ENCODE measurements around the gene NAT16.

NAT16 gene

DNA sequence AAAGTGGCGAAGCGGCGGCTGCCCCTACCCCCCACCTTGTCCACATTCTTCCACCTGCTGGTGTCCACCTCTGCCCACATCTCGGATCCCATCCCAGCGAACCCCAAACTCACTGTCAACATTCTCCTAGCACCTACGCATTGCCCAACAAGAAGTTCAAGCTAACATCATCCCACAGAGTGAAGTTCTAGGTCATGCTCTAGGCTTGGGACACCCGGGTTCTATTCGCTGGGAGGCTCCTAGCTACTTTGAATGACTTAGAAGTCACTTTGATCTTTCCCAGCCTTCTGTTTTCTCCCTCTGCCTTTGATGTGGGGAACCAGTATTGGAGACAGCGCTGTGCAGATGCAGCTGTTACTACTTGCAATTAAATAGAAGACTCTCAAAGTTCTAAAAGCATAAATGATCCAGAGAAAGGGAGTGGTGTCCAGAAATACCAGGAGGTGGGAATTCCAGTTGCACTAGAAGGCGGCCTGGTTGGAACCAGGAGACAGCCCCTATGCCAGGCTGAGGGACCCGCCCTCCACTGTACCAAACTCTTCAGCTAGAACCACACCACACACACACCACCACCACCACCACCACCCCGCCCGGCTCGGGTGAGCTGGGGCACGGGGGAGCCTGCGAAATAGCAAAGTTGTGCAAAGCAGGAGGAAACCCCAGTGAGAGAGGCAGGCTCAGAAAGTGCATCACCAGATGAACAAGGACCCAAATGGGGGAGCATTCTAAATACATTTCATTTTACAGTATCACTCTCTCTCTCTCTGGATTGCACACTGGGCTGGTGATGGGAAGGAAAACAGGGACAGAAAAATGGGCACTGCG, 9.3 kb downstream of the NAT16 start:
- peak; percentile 37 to 46 for DNase-seq

DNA sequence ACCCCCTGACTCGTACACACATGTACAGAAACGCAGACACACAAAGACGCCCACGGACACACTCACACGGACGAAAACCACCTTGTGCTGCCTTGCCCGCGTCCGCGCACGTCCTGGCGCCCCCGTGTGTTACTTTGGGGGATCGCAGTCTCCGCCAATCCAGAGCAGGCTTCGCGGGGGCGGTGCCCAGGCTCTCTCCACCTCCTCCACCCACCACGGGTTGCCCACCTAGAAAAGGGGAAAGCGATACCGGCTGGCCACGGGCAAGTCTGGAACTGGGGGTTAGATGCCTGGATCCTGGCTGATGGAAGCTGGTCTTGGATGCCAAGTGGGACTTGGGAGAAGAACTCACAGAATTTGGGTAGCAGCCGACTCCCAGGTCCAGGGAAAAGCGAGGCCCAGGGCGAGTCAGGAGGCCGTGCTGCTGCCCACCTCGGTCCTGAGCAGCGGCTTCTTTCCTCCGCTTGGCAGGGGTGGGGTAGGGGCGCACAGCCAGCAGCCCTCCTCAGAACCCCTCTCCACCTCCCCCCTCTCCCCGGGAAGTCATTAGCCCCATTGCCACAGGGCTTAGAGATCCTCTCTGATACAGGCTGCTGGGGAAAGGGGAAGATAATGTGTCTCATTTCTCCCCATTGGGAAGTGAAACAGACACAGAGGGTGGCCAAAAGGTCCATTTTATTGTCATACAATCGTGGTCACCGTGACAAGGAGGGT, 10.1 kb downstream of the NAT16 start:
- peak; percentile 55 to 67 for DNase-seq

DNA sequence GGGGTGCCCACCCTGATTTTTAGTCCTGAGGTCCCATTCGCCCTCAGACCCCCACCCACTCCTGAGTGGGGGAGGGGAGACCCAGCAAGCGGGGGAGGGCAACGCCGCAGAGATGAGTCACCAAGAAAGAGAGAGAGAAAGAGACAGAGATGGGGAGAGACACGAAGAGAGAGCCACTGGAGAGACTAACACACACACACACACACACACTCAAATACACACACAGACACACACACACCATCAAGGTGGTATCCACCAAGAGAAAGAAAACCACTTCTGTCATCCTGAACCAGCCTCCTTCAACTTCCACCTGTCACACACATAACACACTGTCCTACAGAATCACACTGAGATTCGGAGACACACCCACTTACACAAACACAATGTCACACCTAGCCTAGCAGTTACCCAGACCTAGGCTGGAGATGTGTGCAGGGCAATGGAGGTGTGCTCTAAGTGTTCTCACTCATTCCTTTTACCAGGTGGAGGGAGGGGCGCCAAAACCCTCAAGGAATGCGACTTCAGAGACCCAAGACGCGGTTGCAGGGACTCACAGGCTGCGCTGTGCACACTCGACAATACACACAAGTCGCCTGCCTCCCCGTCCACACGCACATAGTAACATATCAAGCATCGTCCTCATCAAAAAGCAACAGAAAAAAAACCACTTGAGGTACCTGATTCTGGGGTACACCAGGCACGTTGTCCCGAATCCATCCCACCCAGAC, 10.8 kb downstream of the NAT16 start:
- no peak for DNase-seq

DNA sequence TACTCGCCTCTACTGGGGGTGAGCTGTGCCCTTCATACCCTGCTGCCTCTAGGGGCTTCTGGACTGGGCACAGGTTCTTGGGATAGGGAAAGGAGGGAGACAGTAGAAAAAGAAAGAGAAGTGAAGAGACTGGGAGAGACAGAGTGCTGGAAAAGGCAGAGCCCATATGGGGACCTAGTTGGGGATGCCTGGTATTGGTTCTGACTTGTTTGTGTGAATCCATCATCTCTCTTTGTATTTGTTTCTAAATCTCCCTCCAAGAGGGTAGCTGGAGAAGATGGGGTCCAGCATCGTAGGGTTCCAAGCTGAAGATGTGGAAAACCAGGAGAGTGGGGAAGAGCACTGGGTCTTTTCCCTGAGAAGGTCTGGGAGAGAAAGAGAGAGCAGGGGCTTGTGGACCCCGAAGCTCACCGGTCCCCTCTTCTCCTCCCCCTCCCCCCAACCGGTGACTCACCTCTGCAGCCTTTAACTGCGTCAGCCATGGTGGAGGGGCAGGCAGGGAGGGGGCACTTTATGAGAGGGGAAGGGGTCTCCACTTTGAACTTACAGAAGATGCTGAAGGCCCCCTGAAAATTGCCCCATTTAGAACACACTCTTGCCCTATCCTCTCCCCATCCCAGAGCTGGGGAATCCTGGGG, 11.6 kb downstream of the NAT16 start:
- no peak for DNase-seq

DNA sequence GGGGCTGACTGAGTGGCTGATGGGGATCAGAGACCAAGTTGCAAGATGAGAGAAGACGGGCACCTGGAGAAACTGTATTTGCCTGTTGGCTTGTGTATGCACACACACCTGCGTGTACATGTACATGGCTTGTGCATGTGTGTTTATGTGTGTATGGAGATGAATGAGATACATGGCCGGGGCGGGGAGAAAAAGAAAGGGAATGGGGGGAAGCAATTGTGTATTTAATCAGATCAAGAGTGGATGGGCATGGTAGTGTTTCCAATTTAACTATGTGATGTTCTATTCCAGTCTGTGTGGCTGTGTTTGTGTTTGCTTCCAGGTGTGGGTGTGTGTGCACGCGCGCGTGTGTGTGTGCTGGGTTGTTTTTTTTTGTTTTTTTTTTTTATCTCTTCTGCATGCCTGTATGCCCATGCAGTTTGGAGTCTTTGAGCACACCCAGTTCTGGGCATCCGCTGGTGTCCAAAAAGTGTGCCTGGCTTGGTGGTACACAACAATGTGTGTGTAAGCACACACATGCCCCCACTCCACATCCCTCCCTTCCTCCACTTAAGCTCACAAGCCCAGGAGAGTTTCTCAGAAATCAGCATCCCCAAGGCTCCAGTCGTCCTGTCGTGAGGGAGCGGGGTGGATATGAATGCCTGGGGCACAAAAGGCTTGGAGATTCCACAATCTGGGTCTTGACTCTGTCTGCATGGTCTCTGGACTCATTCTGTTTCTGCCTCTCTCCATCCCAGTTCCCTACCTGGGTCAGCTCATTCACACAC, 12.3 kb downstream of the NAT16 start:
- no peak for DNase-seq

DNA sequence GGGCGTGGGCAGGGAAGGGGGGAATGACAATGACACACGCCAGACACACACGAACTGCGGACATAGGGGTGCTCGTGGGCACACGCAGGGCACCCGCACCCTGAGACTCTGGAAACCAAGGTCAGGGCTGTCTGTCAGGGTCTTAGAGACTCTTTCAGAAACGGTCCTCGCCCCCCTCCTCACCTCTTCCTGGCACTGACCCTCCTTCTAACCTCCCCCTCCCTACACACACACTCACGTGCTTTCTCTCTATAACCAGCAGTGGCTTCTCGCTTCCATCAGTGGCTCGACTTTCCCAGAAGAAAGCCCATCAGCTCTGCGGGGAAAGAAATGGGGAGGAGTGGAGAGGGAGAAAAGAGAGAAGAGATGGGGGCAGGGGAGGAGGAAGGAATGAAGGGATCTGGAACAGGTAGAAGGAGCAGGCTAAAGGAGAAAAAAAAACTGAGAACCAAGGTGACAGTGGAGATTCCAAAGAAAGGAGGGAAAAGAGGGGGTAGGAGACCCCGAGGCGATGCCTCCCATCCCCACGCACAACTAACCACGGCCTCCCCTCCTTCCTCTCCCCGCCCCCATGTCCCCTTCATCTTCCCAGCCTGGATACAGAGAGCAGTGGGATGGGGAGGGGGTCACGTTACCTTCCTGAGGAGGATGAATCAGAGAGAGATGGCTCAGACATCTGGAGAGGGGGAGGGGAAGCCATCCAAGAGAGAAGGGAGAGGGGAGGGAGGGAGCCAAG, 13.0 kb downstream of the NAT16 start:
- DNase-seq, result no peak

DNA sequence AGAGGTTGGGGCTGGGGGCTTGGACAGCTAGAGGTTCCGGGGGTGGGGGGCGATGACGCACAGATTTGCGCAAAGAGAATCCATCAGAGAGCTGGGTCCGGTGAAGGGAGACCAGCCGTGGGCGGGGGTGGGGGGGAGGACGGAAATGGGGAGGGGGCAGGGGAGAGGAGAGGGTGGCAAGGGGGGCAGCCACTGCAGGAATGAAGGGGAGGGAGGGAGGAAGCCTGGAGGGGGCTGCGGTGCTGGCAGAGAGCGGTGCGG, 13.5 kb downstream of the NAT16 start:
- DNase-seq, result no peak

DNA sequence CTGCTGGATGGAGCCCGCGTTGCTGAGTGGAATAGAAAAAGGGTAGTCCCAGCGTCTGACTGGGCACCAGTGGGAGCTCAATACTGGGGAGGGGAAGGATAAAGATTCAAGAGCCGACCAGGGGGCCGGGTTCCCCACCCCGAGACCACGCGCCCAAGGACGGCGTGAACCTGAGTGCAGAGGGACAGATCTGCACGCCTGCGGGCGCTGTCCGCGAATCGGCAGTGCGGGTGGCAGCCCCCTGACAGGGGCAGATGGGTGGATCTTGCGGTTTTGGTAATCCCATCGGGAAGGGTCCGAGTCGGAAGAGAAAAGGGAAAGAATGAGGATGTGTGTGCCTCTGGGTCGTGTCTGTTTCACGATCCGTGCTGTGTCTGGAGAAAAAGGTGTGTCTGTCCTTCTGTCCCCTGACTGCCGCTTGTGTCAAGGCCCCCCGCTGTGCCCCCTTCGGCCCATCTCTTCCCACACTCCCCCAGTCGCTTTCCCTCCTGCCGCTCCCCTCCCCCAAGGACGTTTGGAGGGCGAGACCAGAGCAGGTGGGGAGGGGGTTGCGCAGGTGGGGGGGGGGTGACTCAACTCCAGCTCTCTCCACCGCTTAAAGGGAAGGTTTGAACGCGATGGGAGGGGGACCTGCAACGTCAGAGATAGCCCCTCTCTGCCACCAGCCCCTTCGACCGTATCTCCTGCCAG, 14.0 kb downstream of the NAT16 start:
- no peak for DNase-seq

DNA sequence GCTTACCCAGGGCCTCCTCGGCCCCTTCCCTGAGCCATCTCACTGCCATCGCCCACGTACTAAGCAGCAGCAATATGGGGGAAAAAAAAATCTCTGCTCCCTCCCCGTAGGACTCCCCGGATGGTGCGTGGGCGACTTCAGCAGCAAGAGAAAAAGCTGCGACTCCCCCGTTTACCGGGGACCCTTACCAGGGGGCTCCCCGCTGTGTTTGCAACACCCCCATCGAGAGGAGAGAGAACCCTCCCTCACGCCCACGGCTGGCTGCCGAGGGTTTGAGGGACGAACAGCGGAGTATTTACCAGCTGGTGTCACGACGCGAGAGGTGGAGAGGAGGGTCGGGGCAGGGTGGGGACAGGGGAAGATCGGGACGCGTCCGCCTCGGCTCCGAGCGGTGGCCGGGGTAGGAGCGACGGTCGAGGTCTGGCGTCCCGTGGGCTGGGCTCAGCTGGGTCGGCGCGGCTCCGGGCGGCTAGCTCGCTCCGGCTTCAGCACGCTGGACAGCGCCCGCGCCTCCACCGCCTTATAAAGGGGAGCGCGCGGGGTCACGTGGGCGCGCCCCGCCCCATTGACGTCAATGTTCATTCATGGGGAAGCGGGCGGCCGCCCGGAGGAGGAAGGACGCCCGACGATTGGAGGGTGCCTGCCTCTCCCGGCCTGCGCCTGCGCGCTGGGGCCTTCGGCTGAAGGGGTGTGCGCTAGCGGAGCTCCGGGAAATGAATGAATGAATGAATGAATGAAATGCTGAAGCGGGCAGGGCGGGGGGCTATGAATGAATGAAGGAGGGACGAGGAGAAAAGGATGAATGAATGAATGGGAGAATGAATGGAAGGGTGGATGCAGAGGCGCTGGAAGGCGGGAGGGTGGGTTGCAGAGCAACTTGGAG, 14.8 kb downstream of the NAT16 start, which contains the start of gene VGF:
VGF (minus strand) TSS at position 495 of the 883 bp plus-strand sequence. CDS start 726 bp downstream, outside the sequence.
- peak; percentile 96 to 98 for DNase-seq

DNA sequence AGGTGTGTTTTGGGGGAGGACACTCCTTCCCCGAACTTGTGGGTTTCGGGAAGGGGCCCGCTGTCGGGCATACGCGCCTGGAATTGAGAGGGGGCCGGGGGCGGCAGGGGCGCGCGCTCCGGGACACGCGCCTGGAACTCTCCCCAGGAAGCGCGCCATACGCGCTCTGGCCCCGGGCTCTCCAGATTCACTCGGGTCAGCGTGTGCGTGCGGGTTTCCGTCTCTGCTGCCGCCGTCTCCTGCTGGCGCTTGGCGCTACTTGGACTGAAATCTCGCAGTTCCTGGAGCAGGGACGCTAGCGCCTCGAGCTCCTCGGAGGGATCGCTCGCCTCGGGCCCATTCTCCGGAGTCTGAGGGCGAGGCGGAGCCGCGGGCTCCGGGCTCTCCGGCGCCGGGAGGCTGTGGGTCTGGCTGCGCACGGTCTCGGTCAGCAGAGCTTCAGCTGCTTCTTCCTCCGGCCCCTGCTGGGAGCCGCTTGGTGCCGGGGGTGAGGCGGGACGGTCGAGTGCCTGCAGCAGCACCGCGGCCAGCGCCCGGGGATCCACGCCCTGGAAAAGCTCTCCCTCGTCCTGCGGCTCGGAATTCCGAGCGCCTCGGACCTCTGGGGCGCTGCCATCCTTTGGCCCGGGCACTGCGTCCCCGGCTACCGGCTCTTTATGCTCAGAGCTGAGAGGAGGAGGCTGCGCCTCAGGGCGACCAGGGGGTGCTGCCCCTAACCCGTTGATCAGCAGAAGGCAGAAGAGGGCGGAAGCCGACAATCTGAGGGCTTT, 15.8 kb downstream of the NAT16 start:
- peak in 1 of 2 donors; percentile 54 for DNase-seq

DNA sequence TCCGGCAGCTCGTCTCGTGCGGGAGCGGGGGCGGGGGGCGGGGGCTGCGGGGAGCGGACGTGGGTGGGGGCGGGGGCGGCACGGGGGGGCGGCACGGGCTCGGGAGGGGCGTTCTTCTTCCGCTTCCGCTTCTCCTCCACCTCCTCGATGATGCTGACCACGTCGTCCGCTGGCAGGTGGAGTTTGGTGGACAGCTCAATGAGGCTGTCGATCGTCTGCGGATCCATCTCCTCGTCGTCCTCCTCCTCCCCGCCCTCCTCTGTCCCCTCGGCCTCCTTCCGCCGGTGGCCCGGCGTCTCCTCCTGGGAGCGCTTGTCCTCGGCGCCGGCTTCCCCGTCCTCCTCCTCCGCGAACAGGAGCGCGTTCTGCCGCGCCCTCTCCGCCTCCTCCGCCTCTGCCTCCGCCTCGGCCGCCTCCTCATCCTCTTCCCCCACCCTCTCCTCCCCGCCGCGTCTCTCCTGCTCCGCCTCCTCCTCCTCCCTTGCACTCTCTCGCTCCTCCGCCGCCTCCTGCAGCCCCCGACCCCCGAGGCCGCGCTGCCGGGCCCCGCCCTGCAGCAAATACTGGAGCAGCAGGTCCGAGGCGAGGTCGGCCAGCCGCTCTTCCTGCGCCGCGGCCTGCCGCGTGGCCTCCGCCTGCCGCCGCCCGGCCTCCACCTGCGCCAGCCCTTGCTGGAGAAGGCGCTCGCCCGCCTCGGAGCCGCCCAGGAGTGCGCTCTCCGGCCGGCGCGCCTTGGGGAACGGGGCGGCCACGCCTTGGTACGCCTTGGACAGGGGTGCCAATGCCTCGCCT, 16.6 kb downstream of the NAT16 start:
- no peak for DNase-seq

DNA sequence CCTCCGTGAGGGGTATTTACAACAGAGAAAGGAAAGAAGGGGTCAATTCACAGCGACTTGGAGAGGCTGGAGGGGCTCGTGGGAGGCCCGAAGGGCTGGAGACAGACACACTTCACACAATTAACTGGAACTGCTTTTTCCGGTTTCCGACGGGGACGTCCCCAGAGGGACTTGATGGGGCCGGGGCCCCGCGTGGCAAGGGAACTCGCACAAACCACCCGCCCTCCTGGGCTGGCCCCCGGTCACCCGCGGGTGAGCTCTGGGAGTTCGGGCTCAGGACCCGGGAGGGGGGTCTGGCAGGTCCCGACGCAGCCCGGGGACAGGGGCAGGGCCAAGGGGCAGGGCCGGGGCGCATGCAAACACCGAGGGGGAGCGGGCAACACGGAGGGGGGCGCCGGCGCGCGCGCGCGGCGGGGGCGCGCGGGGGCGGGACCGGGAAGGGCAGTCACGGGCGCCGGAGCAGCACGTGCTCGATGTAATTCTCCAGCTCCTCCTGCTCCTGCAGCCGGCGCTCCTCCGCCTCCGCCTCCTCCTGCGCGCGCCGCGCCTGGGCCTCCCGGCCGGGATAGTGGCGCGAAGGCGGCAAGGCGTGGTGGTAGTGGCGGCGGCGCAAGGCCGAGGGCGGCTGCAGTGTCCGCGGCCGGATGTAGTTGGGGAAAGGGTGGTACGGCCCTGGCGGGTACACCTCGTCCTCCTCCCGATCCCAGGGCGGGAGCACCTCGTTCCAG, 17.4 kb downstream of the NAT16 start:
- peak in 1 of 2 donors; percentile 26 for DNase-seq

DNA sequence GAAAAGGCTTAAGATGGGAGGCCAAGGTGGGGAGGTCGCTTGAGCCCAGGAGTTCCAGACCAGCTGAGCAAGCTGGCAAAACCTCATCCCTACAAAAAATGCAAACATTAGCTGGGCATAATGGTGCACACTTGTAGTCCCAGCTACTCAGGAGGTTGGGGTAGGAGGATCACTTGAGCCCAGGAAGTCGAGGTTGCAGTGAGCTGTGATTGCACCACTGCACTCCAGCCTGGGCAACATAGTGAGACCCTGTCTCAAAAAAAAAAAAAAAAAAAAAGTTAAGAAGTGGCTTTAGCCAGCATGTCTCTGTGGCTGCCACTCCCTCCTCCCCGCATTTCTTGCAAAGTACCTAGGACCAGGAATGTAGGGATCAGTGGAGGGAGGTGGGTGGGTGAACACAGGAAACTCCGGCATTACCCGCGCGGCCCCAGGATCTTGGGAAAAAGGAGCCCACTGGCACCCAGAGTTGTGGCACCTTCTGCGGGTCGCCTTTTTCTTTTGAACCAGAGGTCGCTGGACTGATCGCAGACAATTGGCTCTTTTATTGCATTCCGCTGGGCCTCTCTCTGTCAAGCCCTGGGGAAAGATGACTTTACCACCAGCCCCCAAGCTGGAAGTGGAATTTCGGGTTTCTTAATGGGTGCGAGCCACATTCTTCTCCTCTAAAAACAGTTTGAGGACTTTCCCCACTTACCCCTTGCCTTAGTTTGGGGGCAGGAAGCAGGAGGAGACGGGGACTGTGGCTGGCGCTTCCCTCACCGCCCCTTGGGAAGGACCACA, 18.2 kb downstream of the NAT16 start:
- no peak for DNase-seq

DNA sequence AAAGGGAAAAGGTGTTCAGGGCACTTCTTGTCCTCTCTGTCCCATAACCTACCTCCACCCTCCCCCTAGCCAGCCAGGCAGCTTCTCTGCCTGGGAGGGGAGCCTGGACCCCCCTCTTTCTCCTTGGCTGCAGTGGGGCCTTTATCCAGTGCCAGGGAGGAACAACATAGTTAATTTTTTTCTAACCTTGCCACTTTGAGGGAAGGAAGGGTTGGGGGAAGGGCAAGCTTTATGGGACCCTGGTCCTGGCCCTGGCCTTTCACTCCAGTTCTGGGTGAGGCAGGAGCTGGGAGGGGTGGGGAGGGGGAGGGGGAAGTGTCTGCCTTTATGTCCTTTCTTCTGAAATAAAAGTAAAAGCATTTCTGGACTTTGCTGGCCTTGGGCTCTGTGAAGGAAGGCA, 19.2 kb downstream of the NAT16 start:
- DNase-seq, result no peak

DNA sequence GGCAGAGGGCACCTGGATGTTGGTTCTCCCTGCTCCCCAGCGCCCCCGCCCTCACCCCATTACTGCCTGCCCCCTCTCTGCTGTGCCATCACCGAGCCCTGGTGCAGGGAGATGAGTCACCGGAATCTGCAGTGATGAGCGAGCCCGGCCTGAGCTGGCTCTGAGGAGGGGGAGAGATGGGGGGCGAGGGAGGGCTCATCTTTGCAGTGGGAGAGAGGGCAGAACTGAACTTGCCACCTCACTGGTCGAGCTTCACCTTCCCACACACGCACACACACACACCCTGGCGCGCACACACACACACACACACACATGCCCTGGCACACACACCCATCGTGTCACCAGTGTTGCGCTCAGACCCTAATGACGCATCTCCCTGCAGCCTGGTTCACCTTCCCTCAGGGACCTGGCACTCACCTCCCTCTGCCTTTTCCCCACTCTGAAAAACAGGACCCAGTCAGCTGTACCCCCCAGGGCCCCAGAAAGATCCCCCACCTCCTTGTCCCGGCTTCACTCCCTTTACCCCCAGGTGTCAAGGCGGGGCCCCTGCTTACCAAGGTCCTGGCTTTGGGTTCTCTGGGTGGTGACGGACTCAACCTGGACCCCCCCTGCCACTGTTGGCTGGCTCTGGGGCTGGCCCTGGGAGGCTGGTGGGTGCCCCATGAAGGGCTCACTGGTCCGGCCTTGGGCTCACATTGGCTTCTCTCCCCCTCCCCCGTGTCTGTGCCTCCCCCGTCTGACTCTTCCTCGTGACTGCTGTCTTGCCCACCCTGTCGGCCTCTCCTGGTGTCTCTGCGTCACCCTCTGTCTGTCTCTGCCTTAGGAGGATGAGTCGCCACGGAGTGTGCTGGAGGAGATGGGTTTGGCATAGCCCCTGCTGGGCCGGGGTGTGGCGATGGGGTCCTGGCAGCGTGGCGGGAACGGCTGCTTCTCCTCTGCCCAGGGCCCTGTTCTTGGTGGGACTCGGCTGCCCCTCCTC, 20.1 kb downstream of the NAT16 start:
- no peak for DNase-seq

All from inflammatory macrophage (primary cell).